Measurements from ENCODE around the gene CD163L1.

Gene CD163L1

GRCh38 chr12:7354529-7354928 is 89.4 kb downstream of the CD163L1 start:
- Histone ChIP-seq H3K27me3 (ENCODE audit: low read length) (0 out of 2 replicates have a peak, but pooled peaks cover 4% of the 10 kb centered on the region), H3K9me2 (replicated peaks; ENCODE audit: insufficient read depth, low read length) (no peaks in the 10 kb centered on the region), H3K79me2 (ENCODE audit: insufficient read depth, low read length) (no peaks in the 10 kb centered on the region), H3K4me2 (ENCODE audit: low read depth, low read length, poor library complexity, severe bottlenecking) (no peak overlapping the region), H3K9me3 (ENCODE audit: insufficient read depth, low read length) (no peaks in the 10 kb centered on the region), H3K9ac (ENCODE audit: low read length) (no peak overlapping the region), H3K36me3 (ENCODE audit: low read length) (no peaks in the 10 kb centered on the region), H3K27ac (ENCODE audit: low read depth, low read length) (no peak overlapping the region), H3F3A (ENCODE audit: insufficient read depth) (no peaks in the 10 kb centered on the region), H2AFZ (ENCODE audit: low read depth, low read length, severe bottlenecking) (no peak overlapping the region), H3K4me3 (ENCODE audit: insufficient read depth, low read length, poor library complexity, severe bottlenecking) (no peak overlapping the region), H4K20me1 (ENCODE audit: low read depth, low read length) (no peaks in the 10 kb centered on the region)
- no peak for TF ChIP-seq CTCF (IDR thresholded peaks at IDR 0.05; ENCODE audit: insufficient read depth, low read length, poor library complexity, severe bottlenecking)
- TF ChIP-seq EZH2phosphoT487 (conservative IDR thresholded peaks at IDR 0.05; ENCODE audit: low read length): no peak

DNA sequence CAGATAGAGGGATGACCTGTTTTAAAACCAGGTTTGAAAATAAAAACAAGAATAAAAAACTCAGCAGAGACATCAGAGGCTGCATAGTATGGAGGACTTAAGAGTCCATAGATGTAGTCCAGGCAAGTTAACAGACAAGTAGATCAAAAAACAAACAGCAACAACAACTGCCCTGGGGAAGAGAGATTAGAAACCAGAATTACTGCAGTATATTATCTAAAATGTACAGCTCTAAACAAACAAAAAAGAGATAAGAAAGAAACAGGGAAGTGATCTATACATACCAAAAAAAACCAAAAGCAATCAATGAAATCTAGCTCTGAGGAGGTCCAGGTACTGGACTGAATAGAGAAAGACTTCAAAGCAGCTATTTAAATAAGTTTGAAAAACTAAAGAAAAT is 91.3 kb downstream of the CD163L1 start:
- Histone ChIP-seq H3K9ac (ENCODE audit: low read length) (no peak overlapping the region), H3K4me2 (ENCODE audit: low read depth, low read length, poor library complexity, severe bottlenecking) (no peak overlapping the region), H3K79me2 (ENCODE audit: insufficient read depth, low read length) (no peaks in the 10 kb centered on the region), H3K27ac (ENCODE audit: low read depth, low read length) (no peak overlapping the region), H3K27me3 (ENCODE audit: low read length) (0 out of 2 replicates have a peak, but pooled peaks cover 4% of the 10 kb centered on the region), H3K9me2 (replicated peaks; ENCODE audit: insufficient read depth, low read length) (no peaks in the 10 kb centered on the region), H4K20me1 (ENCODE audit: low read depth, low read length) (no peaks in the 10 kb centered on the region), H3F3A (ENCODE audit: insufficient read depth) (no peaks in the 10 kb centered on the region), H3K9me3 (ENCODE audit: insufficient read depth, low read length) (no peaks in the 10 kb centered on the region), H2AFZ (ENCODE audit: low read depth, low read length, severe bottlenecking) (no peak overlapping the region), H3K4me3 (ENCODE audit: insufficient read depth, low read length, poor library complexity, severe bottlenecking) (no peak overlapping the region), H3K36me3 (ENCODE audit: low read length) (no peaks in the 10 kb centered on the region)
- TF ChIP-seq EZH2phosphoT487 (conservative IDR thresholded peaks at IDR 0.05; ENCODE audit: low read length) (no peak), CTCF (IDR thresholded peaks at IDR 0.05; ENCODE audit: insufficient read depth, low read length, poor library complexity, severe bottlenecking) (no peak)

DNA sequence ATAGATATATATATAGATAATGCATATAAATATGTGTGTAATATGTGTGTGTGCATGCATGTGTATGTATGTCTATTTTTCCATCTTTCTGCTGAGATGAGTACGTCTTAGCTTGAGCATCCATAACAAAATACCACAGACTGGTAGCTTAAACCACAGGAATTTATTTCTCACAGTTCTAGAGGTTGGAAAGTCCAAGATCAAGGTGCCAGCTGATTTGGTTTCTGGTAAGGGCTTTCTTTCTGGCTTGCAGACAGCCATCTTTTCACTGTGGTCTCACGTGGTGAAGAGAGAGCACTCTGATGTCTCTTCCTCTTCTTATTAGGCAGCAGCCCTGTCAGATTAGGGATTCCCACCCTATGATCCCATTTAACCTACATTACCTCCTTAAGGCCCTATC is 92.8 kb downstream of the CD163L1 start:
- H3K9ac ChIP-seq (ENCODE audit: low read length): no peak overlapping the region
- H3K36me3 ChIP-seq (ENCODE audit: low read length): no peaks in the 10 kb centered on the region
- no peaks in the 10 kb centered on the region for H3K9me3 ChIP-seq (ENCODE audit: insufficient read depth, low read length)
- no peak overlapping the region for H3K4me2 ChIP-seq (ENCODE audit: low read depth, low read length, poor library complexity, severe bottlenecking)
- TF ChIP-seq EZH2phosphoT487 (conservative IDR thresholded peaks at IDR 0.05; ENCODE audit: low read length) (no peak), CTCF (IDR thresholded peaks at IDR 0.05; ENCODE audit: insufficient read depth, low read length, poor library complexity, severe bottlenecking) (no peak)
- H3K27me3 ChIP-seq (ENCODE audit: low read length): 0 out of 2 replicates have a peak, but pooled peaks cover 4% of the 10 kb centered on the region
- no peak overlapping the region for H3K27ac ChIP-seq (ENCODE audit: low read depth, low read length)
- no peaks in the 10 kb centered on the region for H3K9me2 ChIP-seq (replicated peaks; ENCODE audit: insufficient read depth, low read length)
- H3K79me2 ChIP-seq (ENCODE audit: insufficient read depth, low read length): no peaks in the 10 kb centered on the region
- H3K4me3 ChIP-seq (ENCODE audit: insufficient read depth, low read length, poor library complexity, severe bottlenecking): no peak overlapping the region
- no peaks in the 10 kb centered on the region for H4K20me1 ChIP-seq (ENCODE audit: low read depth, low read length)
- no peaks in the 10 kb centered on the region for H3F3A ChIP-seq (ENCODE audit: insufficient read depth)
- H2AFZ ChIP-seq (ENCODE audit: low read depth, low read length, severe bottlenecking): no peak overlapping the region
